GM12801 (cell line): Measurements from ENCODE around the gene MLLT3.

Experiments used
- CTCF ChIP-seq: IDR thresholded peaks from one replicate; pipeline ENCODE4 v1.5.1; 2011; ENCODE audit warnings: control low read depth; ENCODE audit not compliant: insufficient read length; ENCODE audit errors: extremely low read depth

Gene MLLT3

GRCh38 chr9:20528253-20528652 is 94.0 kb downstream of the MLLT3 start:
- TF ChIP-seq CTCF = no peak

- no peak for TF ChIP-seq CTCF
These were observed 95.6 kb downstream of the MLLT3 start for GRCh38 chr9:20526500-20527319.

- TF ChIP-seq CTCF = no peak
These were observed 97.5 kb downstream of the MLLT3 start for GRCh38 chr9:20524776-20525175.

- no peak for TF ChIP-seq CTCF
These were observed 103.6 kb downstream of the MLLT3 start for GRCh38 chr9:20518737-20519136.

GRCh38 chr9:20513126-20513913 is 109.0 kb downstream of the MLLT3 start:
- TF ChIP-seq CTCF = no peak

GRCh38 chr9:20512636-20513035 is 109.7 kb downstream of the MLLT3 start:
- no peak for TF ChIP-seq CTCF

- TF ChIP-seq CTCF = no peak
These were observed 110.2 kb downstream of the MLLT3 start for GRCh38 chr9:20512106-20512505.
